Brain microvascular endothelial cell (primary cell): Measurements from ENCODE around the gene WFIKKN1.

ENCODE experiments used
- DNase-seq: peaks from one replicate; pipeline ENCODE4 v3.0.0-alpha.2; 2020
- H3K27ac ChIP-seq: fragments of 250-450 bp; sonication (Bioruptor Pico); 2 replicates; pipeline ENCODE4 v1.5.1; 2020; ENCODE audit warnings: mild to moderate bottlenecking, moderate library complexity
- H3K27me3 ChIP-seq: fragments of 250-450 bp; sonication (Bioruptor Pico); replicated peaks from 2 replicates; pipeline ENCODE4 v1.5.1; 2020; ENCODE audit warnings: mild to moderate bottlenecking
- H3K36me3 ChIP-seq: fragments of 250-450 bp; sonication (Bioruptor Pico); replicated peaks from 2 replicates; pipeline ENCODE4 v1.5.1; 2020; ENCODE audit warnings: mild to moderate bottlenecking
- H3K4me3 ChIP-seq: 2 replicates; pipeline ENCODE4 v1.5.1; 2011; ENCODE audit warnings: low read depth, mild to moderate bottlenecking, control low read depth, low read length, moderate library complexity
- in situ Hi-C: cut with HindIII; loops from 2 replicates; pipeline ENCODE4 v1.10.0; 2017; ENCODE audit warnings: low sequenced_read_pairs, low pct_ligation_motif_present
- TF ChIP-seq, protein P1 (sequence below): IDR thresholded peaks from 2 replicates; pipeline ENCODE4 v1.5.1; 2011; ENCODE audit warnings: low read depth, mild to moderate bottlenecking, moderate library complexity, low read length, control low read depth, inconsistent platforms; ENCODE audit errors: missing control alignments

WFIKKN1 gene

DNA sequence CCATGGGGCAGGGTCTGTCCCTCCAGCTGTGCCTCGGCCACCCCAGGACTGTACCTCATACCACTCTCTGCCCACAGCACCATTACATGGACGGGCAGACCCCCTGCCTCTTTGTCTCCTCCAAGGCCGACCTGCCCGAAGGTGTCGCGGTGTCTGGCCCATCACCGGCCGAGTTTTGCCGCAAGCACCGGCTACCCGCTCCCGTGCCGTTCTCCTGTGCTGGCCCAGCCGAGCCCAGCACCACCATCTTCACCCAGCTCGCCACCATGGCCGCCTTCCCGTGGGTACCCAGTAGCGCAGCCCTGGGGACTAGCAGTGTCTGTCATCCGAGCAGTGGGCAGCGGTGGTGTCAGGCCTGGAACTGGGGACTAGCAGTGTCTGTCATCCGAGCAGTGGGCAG is 42.1 kb downstream of the WFIKKN1 start:
- TF ChIP-seq, protein P1, sequence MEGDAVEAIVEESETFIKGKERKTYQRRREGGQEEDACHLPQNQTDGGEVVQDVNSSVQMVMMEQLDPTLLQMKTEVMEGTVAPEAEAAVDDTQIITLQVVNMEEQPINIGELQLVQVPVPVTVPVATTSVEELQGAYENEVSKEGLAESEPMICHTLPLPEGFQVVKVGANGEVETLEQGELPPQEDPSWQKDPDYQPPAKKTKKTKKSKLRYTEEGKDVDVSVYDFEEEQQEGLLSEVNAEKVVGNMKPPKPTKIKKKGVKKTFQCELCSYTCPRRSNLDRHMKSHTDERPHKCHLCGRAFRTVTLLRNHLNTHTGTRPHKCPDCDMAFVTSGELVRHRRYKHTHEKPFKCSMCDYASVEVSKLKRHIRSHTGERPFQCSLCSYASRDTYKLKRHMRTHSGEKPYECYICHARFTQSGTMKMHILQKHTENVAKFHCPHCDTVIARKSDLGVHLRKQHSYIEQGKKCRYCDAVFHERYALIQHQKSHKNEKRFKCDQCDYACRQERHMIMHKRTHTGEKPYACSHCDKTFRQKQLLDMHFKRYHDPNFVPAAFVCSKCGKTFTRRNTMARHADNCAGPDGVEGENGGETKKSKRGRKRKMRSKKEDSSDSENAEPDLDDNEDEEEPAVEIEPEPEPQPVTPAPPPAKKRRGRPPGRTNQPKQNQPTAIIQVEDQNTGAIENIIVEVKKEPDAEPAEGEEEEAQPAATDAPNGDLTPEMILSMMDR = no peak
- H3K4me3 ChIP-seq = no peak overlapping the region
- DNase-seq = no peak
- H3K36me3 ChIP-seq = peaks cover 51% of the 10 kb centered on the region
- in situ Hi-C loops = no loop called here
- no peaks in the 10 kb centered on the region for H3K27me3 ChIP-seq
- no peak overlapping the region for H3K27ac ChIP-seq

DNA sequence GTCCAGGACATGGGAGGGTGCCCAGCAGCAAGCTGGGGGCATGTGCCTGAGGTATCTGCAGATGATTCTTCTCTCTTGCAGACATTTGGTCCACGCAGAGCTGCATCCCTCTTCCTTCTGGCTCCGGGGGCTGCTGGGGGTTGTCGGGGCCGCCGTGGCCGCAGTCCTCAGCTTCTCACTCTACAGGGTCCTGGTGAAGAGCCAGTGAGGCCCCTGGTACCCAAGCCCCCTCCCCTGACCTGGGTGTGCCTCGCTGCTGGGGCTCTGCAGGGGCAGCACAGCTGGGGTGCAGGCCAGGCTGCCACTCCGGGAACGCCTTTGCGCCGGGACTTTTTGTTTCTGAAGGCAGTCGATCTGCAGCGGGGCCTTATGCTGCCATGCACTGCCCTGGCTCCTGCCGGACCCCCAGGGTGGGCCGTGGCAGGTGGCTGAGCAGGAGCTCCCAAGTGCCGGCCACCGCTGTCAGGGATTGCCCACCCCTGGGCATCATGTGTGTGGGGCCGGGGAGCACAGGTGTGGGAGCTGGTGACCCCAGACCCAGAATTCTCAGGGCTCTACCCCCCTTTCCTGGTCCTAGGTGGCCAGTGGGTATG is 42.7 kb downstream of the WFIKKN1 start:
- TF ChIP-seq, protein P1 = no peak
- no peak for DNase-seq
- Histone ChIP-seq H3K36me3 (peaks cover 51% of the 10 kb centered on the region), H3K4me3 (no peak overlapping the region), H3K27me3 (no peaks in the 10 kb centered on the region), H3K27ac (no peak overlapping the region)
- in situ Hi-C loops = no loop called here

DNA sequence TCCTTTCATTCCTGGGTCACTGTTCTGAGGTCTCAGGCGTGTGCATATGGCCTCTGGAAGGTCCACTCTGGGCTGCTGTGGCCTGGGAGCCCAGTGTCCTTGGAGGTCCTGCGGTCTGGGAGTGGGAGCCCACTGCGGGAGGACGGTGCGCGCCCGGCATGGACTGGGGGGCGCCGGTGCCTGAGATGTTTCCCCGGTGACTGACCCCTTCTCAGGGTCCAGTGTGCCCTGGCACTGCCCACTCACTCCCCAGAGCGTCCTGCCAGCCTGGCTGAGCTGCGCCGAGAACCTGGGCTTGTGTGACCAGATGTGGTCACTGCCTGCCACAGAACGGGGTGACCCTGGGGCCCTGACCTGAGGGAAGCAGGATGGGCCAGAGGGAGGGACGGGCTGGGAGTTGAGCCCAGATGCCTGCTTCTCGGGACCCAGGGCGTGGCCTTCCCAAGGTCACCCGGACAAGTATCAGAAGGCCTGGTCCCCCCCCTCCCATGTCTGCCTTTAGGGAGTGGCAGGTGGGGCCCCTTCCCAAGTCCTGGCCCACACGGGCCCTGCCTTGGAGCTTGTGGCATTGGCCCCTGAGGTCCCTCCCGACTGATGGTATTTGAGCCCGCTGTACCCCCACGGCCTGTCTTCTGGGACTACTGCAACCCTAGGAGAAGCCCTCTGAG is 43.6 kb downstream of the WFIKKN1 start:
- TF ChIP-seq, protein P1 = no peak
- no peak overlapping the region for H3K4me3 ChIP-seq
- no peaks in the 10 kb centered on the region for H3K27me3 ChIP-seq
- no peak overlapping the region for H3K27ac ChIP-seq
- no peak for DNase-seq
- in situ Hi-C loops = no loop called here
- peaks cover 48% of the 10 kb centered on the region for H3K36me3 ChIP-seq

DNA sequence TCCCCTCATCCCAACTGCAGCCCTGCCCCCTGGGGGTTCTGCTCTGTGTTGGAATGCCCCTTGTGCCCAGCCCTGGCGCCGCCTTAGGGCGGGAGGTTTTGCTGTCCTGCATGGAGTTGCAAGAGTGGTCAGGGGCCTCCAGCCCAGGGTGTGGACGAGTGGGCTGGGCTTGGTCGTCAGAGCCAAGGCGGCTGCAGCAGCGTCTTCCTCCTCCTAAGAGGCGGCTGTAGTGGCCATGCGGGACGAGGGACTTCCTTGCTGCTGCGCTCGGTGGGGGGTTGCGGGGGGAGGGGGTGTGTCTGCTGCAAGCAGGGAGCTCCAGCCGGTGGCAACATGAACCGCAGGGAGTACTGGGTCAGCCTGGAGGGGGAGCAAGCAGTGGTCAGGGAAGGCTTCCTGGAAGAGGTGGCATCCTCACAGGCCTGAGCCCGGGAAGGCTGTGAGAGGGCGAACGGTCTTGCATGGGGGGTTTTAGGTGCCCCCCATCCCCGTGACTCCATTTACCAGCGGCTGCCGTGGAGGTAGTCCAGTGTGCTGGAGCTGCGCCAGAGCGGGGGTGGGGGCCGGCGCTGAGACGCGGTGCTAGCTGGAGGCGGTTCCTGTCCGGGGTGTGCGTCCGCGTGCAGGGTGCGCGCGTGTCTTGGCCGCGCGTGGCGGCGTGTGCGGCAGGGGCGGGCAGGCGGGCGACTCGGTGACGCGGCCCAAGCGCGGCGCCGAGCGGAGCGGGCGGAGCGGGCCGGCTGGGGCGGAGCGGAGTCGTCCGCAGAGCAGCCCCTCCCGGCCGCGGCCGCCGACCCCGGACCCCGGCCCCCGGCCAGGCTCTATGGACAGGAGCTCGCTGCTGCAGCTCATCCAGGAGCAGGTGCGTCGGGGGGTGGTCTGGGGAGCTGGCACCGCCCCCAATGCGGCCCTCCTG is 44.4 kb downstream of the WFIKKN1 start, which contains the start of gene RHBDL1:
RHBDL1 (plus strand) TSS at position 704 of the 916 bp plus-strand sequence; CDS start at position 824, 120 bp downstream.
- Histone ChIP-seq H3K4me3 (peak within 1 kb of the TSS; percentile 40), H3K27ac (no peak within 1 kb of the TSS), H3K36me3 (peaks cover 39% of the 10 kb centered on the region), H3K27me3 (no peaks in the 10 kb centered on the region)
- in situ Hi-C loops = no loop called here
- peak; percentile 34 for DNase-seq
- TF ChIP-seq, protein P1 = no peak

DNA sequence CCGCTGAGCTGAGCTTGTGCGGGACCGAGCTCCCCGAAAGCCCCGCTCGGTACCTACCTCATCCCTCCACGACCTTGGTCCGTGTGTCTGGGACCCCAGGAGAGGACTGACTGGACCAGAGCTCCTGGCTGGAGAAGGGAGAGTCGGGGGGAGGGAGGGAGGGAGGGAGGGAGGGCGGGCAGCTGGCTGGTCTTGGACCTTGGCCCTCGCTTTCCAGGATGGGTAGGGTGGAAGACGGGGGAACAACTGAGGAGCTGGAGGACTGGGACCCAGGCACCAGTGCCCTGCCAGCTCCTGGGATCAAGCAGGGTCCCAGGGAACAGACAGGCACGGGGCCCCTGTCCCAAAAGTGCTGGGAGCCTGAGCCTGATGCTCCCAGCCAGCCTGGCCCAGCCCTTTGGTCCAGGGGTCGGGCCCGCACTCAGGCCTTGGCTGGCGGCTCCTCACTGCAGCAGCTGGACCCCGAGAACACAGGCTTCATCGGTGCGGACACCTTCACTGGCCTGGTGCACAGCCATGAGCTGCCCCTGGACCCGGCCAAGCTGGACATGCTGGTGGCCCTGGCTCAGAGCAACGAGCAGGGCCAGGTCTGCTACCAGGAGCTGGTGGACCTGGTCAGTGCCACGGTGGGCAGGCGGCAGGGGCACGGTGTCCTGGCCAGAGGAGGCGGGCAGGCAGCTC is 45.2 kb downstream of the WFIKKN1 start:
- H3K27me3 ChIP-seq = no peaks in the 10 kb centered on the region
- in situ Hi-C loops = no loop called here
- peak overlapping the region; percentile 29 for H3K4me3 ChIP-seq
- TF ChIP-seq, protein P1 = no peak
- H3K36me3 ChIP-seq = peaks cover 31% of the 10 kb centered on the region
- H3K27ac ChIP-seq = no peak overlapping the region
- no peak for DNase-seq
